ENCODE results near the gene SPAAR. TPM values are rescaled to one million over a fixed set of nuclear protein-coding genes. Genes with fewer than 3 reads are reported as not detected.
"Not testable (repeated sequence)": the region's sequence is repeated elsewhere in the genome, so short reads cannot be mapped to it uniquely, and the experiment has no call there.

The SPAAR gene
- total RNA-seq, 2 experiments from 2014 or later, result not detected

GRCh38 chr9:35933550-35934067, 24.3 kb downstream of the SPAAR start:
- POLR2A ChIA-PET, result no interaction called here
- no peak overlapping the region for H3K27ac Mint-ChIP-seq
- H3K9me3 Mint-ChIP-seq, result peaks cover 4% of the 10 kb centered on the region
- DNase-seq (no peak), ATAC-seq (no peak)
- no peaks in the 10 kb centered on the region for H3K27me3 Mint-ChIP-seq
- H3K4me1 Mint-ChIP-seq (ENCODE audit: low read depth), result peaks cover 18% of the 10 kb centered on the region
- intact Hi-C loops (cut with micrococcal nuclease), result no loop called here
- TF ChIP-seq, protein P1, sequence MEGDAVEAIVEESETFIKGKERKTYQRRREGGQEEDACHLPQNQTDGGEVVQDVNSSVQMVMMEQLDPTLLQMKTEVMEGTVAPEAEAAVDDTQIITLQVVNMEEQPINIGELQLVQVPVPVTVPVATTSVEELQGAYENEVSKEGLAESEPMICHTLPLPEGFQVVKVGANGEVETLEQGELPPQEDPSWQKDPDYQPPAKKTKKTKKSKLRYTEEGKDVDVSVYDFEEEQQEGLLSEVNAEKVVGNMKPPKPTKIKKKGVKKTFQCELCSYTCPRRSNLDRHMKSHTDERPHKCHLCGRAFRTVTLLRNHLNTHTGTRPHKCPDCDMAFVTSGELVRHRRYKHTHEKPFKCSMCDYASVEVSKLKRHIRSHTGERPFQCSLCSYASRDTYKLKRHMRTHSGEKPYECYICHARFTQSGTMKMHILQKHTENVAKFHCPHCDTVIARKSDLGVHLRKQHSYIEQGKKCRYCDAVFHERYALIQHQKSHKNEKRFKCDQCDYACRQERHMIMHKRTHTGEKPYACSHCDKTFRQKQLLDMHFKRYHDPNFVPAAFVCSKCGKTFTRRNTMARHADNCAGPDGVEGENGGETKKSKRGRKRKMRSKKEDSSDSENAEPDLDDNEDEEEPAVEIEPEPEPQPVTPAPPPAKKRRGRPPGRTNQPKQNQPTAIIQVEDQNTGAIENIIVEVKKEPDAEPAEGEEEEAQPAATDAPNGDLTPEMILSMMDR (IDR thresholded peaks at IDR 0.05), result no peak
- H3K4me3 Mint-ChIP-seq, result no peak overlapping the region
- no peaks in the 10 kb centered on the region for H3K36me3 Mint-ChIP-seq (ENCODE audit: low read depth)
- CTCF ChIA-PET, result interaction anchor here (1.0 to 4.5 kb wide), 5 partner anchors 12 to 30 kb away, joined by 3 to 21 read pairs (median 3); no protein-coding TSS in a partner anchor

DNA sequence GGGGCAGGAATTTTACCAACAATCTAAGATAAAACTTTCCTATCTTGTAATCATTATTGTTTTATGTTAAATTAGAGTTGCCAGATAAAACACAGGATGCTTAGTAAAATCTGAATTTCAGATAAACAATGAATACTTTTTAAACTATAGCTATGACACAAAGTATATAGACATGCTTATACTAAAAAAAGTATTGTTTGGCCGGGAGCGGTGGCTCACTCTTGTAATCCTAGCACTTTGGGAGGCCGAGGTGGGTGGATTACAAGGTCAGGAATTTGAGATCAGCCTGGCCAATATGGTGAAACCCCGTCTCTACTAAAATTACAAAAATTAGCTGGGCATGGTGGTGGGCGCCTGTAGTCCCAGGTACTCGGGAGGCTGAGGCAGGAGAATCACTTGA, 24.8 kb downstream of the SPAAR start:
- H3K9me3 Mint-ChIP-seq; DNase-seq; H3K36me3 Mint-ChIP-seq (ENCODE audit: low read depth); intact Hi-C loops (cut with micrococcal nuclease); ATAC-seq; H3K27me3 Mint-ChIP-seq; H3K27ac Mint-ChIP-seq; H3K4me3 Mint-ChIP-seq; POLR2A ChIA-PET: not testable (repeated sequence)
- CTCF ChIA-PET, result interaction anchor here (1.0 to 4.5 kb wide), 4 partner anchors 11 to 23 kb away, joined by 3 to 21 read pairs (median 3); no protein-coding TSS in a partner anchor
- H3K4me1 Mint-ChIP-seq (ENCODE audit: low read depth), result peaks cover 22% of the 10 kb centered on the region

GRCh38 chr9:35935261-35935660, 26.0 kb downstream of the SPAAR start:
- Mint-ChIP-seq H3K36me3 (ENCODE audit: low read depth) (no peaks in the 10 kb centered on the region), H3K4me1 (ENCODE audit: low read depth) (peaks cover 30% of the 10 kb centered on the region), H3K27me3 (no peaks in the 10 kb centered on the region), H3K9me3 (peaks cover 4% of the 10 kb centered on the region), H3K27ac (no peak overlapping the region), H3K4me3 (no peak overlapping the region)
- TF ChIP-seq, protein P1 (IDR thresholded peaks at IDR 0.05), result no peak
- DNase-seq (no peak), ATAC-seq (no peak)
- ChIA-PET CTCF (interaction anchor here (0.9 to 2.5 kb wide), 5 partner anchors 10 to 36 kb away, joined by 3 to 10 read pairs (median 4); partner anchors contain the start of gene HRCT1), POLR2A (no interaction called here)
- intact Hi-C loops (cut with micrococcal nuclease), result no loop called here

GRCh38 chr9:35935755-35936509, 26.6 kb downstream of the SPAAR start:
- Mint-ChIP-seq H3K9me3 (peaks cover 4% of the 10 kb centered on the region), H3K36me3 (ENCODE audit: low read depth) (no peaks in the 10 kb centered on the region), H3K27ac (no peak overlapping the region), H3K4me3 (no peak overlapping the region), H3K27me3 (no peaks in the 10 kb centered on the region), H3K4me1 (ENCODE audit: low read depth) (peaks cover 37% of the 10 kb centered on the region)
- ATAC-seq, result no peak
- POLR2A ChIA-PET, result interaction anchor here (0.7 to 0.8 kb wide), 2 partner anchors 25 to 37 kb away, joined by 3 read pairs; no protein-coding TSS in a partner anchor
- intact Hi-C loops (cut with micrococcal nuclease), result no loop called here
- TF ChIP-seq, protein P1 (IDR thresholded peaks at IDR 0.05), result no peak
- DNase-seq, result no peak
- CTCF ChIA-PET, result interaction anchor here (0.9 to 2.5 kb wide), 5 partner anchors 9 to 37 kb away, joined by 3 to 10 read pairs (median 4); partner anchors contain the start of gene HRCT1

DNA sequence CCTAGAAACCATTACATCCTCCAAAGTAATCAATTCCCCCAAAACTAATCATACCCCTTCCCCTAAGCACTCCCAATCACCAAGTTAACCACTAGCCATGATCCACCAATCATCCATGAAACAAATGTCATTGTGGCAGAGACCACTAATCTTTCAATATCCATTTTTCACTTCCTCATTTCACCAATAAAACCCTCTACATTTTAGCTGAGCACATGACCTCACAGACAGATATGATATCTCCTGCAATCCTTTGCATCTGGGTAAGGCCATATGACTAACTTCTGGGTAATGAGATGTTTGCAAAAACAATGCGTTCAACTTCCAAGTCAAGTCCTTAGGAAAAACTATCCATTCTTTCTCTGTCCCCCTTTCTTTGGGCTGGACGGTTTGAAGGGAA, 27.9 kb downstream of the SPAAR start:
- ATAC-seq (no peak), DNase-seq (no peak)
- Mint-ChIP-seq H3K4me3 (no peak overlapping the region), H3K4me1 (ENCODE audit: low read depth) (peaks cover 46% of the 10 kb centered on the region), H3K27ac (no peak overlapping the region), H3K36me3 (ENCODE audit: low read depth) (no peaks in the 10 kb centered on the region), H3K9me3 (peaks cover 4% of the 10 kb centered on the region), H3K27me3 (no peaks in the 10 kb centered on the region)
- TF ChIP-seq, protein P1 (IDR thresholded peaks at IDR 0.05), result no peak
- intact Hi-C loops (cut with micrococcal nuclease), result no loop called here
- POLR2A ChIA-PET, result interaction anchor here (0.8 kb wide), 1 partner anchor 39 kb away, joined by 3 read pairs; no protein-coding TSS in a partner anchor
- CTCF ChIA-PET, result interaction anchor here (2.5 to 5.0 kb wide), 2 partner anchors 8 to 18 kb away, joined by 10 to 32 read pairs; no protein-coding TSS in a partner anchor

All from activated CD8-positive, alpha-beta T cell treated with anti-CD3 and anti-CD28 coated beads for 36 hours (primary cell).